GM13977 (cell line): ENCODE data around the gene CDKL1.

Source experiments
- DNase-seq: peaks from one replicate; pipeline ENCODE4 v3.0.0; 2012; ENCODE audit warnings: low spot score
- in situ Hi-C: fragments of 300-500 bp; cut with MboI; formaldehyde crosslinking; loops from one replicate; pipeline ENCODE4 v1.12.0; 2022; ENCODE audit warnings: low sequenced_read_pairs, low pct_unique_long_range_greater_than_20kb, mixed read lengths, inconsistent platforms; ENCODE audit not compliant: unreplicated experiment
- TF ChIP-seq, protein P1 (sequence below): IDR thresholded peaks from 2 replicates; pipeline ENCODE4 v1.5.1; 2012; ENCODE audit warnings: mild to moderate bottlenecking, control low read depth; ENCODE audit not compliant: insufficient read depth; ENCODE audit errors: extremely low read depth, missing control alignments

Gene CDKL1

DNA sequence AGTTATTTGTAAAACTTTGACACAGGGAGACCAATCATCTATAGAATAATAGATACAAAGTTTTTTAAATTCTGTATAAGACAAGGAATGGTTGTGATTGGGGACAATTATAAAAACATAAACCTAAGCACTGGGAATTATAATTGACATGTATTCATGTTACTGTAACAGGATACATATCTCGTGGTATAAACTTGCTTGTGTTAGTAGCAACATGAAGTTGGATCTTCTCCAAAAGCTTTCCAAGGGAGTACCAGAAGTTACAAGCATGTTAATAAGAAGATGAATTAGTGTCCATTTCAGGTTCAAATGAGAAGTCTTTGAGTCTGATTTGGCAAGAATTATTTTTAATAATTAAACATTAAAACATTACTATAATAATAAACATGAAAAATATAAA lies 42.2 kb downstream of the CDKL1 start:
- in situ Hi-C loops: no loop called here
- TF ChIP-seq, protein P1, sequence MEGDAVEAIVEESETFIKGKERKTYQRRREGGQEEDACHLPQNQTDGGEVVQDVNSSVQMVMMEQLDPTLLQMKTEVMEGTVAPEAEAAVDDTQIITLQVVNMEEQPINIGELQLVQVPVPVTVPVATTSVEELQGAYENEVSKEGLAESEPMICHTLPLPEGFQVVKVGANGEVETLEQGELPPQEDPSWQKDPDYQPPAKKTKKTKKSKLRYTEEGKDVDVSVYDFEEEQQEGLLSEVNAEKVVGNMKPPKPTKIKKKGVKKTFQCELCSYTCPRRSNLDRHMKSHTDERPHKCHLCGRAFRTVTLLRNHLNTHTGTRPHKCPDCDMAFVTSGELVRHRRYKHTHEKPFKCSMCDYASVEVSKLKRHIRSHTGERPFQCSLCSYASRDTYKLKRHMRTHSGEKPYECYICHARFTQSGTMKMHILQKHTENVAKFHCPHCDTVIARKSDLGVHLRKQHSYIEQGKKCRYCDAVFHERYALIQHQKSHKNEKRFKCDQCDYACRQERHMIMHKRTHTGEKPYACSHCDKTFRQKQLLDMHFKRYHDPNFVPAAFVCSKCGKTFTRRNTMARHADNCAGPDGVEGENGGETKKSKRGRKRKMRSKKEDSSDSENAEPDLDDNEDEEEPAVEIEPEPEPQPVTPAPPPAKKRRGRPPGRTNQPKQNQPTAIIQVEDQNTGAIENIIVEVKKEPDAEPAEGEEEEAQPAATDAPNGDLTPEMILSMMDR: no peak
- DNase-seq: no peak

DNA sequence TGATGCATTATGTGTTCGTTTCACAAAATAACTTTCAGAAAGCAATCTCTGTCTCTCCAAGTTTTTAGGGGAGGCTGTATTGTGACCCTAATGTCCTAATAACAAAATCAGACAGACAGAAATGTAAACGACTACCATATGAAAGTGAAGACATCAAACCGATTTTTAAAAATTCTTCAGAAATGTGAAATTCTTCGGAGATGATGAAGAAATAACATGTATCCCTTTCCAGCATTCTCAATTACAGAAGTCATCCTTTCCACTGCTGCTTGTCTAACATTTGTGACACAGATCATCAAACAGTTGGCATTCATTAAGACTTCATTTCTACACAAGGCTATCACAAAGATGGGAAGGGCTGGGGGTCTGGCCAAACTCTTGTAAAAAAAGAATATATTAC lies 43.6 kb downstream of the CDKL1 start:
- in situ Hi-C loops: no loop called here
- DNase-seq: no peak
- TF ChIP-seq, protein P1: no peak

DNA sequence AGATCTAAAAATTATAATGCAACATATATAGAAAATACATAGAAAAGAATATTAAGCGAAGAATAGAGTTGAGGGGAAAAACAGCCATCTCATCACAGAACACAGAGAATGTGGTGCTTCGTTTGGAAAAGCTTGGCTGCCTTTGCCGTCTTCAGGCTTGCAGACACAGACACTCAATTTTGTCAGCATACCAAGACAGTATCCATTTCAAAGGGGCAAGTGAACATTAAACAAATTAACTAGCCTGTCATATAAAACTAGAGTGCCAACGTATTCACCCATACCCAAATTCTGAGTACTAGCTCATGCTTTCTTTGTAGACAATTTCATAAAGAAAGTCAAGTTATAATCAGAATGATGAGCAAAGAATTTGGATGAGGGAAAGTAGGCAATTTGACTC lies 44.1 kb downstream of the CDKL1 start:
- no peak for DNase-seq
- TF ChIP-seq, protein P1: no peak
- in situ Hi-C loops: no loop called here

DNA sequence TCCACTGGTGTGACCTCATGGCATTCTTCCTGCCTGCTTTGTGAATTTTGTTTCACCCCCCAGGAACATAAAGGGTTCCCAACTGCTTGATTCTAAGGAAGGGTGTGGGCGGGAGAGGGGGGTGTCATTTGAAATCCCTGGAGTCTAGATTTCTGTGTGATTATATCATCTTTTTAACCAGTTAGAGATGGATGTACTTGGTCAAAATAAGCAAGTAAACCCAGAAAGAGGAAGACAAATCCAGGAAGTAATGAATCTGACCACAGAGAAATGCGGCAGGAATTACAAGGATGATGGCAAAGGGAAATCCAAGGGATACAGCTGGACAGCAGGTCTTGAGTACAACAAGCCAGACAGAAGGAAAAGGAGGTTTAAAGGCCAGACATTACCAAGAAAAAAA lies 45.7 kb downstream of the CDKL1 start:
- in situ Hi-C loops: no loop called here
- TF ChIP-seq, protein P1: no peak
- DNase-seq: no peak

DNA sequence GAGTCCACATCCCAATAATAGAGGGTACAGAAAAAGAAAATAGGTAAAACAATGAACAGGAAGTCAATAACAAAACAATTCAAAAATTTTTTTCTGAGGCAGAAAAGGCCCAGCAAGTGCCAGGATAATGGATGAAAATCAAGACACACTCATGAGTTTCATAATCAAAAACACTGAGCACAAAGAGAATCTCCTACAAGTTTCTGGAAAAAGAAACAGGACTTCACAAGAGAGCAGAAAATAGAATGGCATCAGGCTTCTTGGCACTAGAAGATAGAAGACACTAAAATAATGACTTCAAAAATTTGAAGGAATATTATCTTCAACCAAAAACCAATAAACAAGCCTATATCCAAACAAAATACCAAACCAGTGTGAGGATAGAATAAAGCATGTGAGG lies 47.7 kb downstream of the CDKL1 start:
- DNase-seq: no peak
- in situ Hi-C loops: no loop called here
- TF ChIP-seq, protein P1: no peak

DNA sequence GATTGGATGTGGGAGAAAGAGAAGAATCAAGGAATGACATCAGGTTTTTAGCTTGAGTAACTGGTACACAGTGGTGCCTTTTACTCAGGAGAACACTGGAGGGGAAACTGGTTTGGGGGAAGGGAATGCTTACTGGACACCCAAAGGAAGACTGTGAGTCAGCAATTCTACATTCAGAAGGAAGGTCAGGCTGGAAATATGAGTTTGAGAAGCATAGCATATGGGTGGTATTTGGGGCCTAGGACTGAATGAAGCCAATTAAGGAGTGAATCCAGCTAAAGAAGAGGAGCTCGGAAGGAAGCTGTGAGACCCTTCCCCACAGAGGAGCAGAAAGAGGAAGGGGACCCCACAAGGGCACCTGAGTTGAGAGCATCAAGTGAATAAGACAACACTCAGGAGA lies 49.2 kb downstream of the CDKL1 start:
- in situ Hi-C loops: no loop called here
- TF ChIP-seq, protein P1: no peak
- DNase-seq: no peak

DNA sequence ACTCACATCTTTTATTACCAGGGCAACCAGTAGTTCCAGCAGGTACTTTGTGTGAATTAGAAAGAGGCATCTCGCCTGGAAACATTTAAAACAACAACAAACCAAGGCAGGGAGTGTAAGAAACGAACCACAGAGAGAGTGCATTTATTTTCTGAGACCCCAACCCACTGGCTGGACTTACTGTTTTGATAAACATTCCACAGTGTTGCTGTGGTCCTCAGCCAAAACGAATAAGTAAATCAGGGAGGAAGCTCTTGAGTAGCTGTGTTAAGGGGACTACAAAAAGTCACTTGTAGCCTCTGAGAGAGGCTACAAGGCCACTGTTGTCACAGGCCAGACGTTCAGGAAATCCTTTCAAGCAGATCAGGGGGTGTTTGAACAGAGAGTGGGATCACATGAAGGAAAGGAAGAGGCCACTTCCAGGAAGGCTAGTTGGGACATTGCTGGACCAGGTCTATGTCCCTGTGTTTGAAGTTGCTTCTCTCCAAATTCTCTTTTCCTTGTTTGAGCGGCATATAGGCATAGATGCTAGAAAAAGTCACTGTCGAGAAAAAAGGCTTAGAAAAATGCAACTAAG lies 50.7 kb downstream of the CDKL1 start:
- no peak for DNase-seq
- TF ChIP-seq, protein P1: no peak
- in situ Hi-C loops: no loop called here
